Neural cell (in vitro differentiated cells): Measurements from ENCODE around the gene ZNF41. TPM values are rescaled to one million over a fixed set of nuclear protein-coding genes. Genes with fewer than 3 reads are reported as not detected.

Experiments
- H2AFZ ChIP-seq: fragments of 200-600, 300-800 bp; sonication (generic), shearing (Covaris generic); 2 replicates; pipeline ENCODE4 v1.6.0; 2014; ENCODE audit warnings: low read depth, mild to moderate bottlenecking, antibody characterized with exemption, low read length, moderate library complexity
- H3F3A ChIP-seq: fragments of 200-600 bp; shearing (Covaris generic); 2 replicates; pipeline ENCODE4 v1.6.1; 2016; ENCODE audit warnings: mild to moderate bottlenecking, moderate library complexity, mixed read lengths, antibody characterized with exemption, low read length; ENCODE audit not compliant: insufficient read depth, poor library complexity, severe bottlenecking
- H3K27ac ChIP-seq: fragments of 200-600, 300-800 bp; sonication (generic), shearing (Covaris generic); 2 replicates; pipeline ENCODE4 v1.5.1; 2014; ENCODE audit warnings: mild to moderate bottlenecking, low read length, moderate library complexity
- H3K27me3 ChIP-seq: fragments of 300-800, 200-600 bp; sonication (generic), shearing (Covaris generic); 2 replicates; pipeline ENCODE4 v1.6.0; 2014; ENCODE audit warnings: mild to moderate bottlenecking, low read depth, low read length, moderate library complexity; ENCODE audit not compliant: insufficient read depth
- H3K36me3 ChIP-seq: fragments of 300-800, 200-600 bp; sonication (generic), shearing (Covaris generic); 2 replicates; pipeline ENCODE4 v1.5.1; 2014; ENCODE audit warnings: mild to moderate bottlenecking, antibody characterized with exemption, low read length, moderate library complexity; ENCODE audit not compliant: insufficient read depth
- H3K4me2 ChIP-seq: fragments of 300-800, 200-600 bp; sonication (generic), shearing (Covaris generic); 2 replicates; pipeline ENCODE4 v1.6.0; 2014; ENCODE audit warnings: mild to moderate bottlenecking, low read length
- H3K4me3 ChIP-seq: fragments of 300-800, 200-600 bp; sonication (generic), shearing (Covaris generic); 2 replicates; pipeline ENCODE4 v1.5.1; 2014; ENCODE audit warnings: mild to moderate bottlenecking, low read length, moderate library complexity
- H3K79me2 ChIP-seq: fragments of 200-600 bp; shearing (Covaris generic); replicated peaks from 2 replicates; pipeline ENCODE4 v1.6.0; 2014; ENCODE audit warnings: mild to moderate bottlenecking, low read length, moderate library complexity; ENCODE audit not compliant: insufficient read depth
- H3K9ac ChIP-seq: fragments of 300-800, 200-600 bp; sonication (generic), shearing (Covaris generic); 2 replicates; pipeline ENCODE4 v1.6.1; 2016; ENCODE audit warnings: mild to moderate bottlenecking, low read length, mixed read lengths
- H3K9me2 ChIP-seq: fragments of 200-600 bp; shearing (Covaris generic); 2 replicates; pipeline ENCODE4 v1.6.1; 2016; ENCODE audit warnings: mild to moderate bottlenecking, low read length, mixed read lengths; ENCODE audit not compliant: insufficient read depth
- H3K9me3 ChIP-seq: fragments of 200-600, 300-800 bp; sonication (generic), shearing (Covaris generic); 2 replicates; pipeline ENCODE4 v1.6.1; 2016; ENCODE audit warnings: mild to moderate bottlenecking, mixed run types, low read length, moderate library complexity, mixed read lengths
- H4K20me1 ChIP-seq: fragments of 200-600 bp; shearing (Covaris generic); 2 replicates; pipeline ENCODE4 v1.6.1; 2016; ENCODE audit warnings: mild to moderate bottlenecking, mixed run types; ENCODE audit not compliant: insufficient read depth
- EP300 ChIP-seq: fragments of 450-650 bp; conservative IDR thresholded peaks from 2 replicates; pipeline ENCODE4 v1.6.1; 2014; ENCODE audit warnings: antibody characterized with exemption, mild to moderate bottlenecking, moderate library complexity; ENCODE audit not compliant: poor library complexity, severe bottlenecking
- EZH2 ChIP-seq: fragments of 200-600, 300-800 bp; shearing (Covaris generic), sonication (generic); IDR thresholded peaks from 2 replicates; pipeline ENCODE4 v1.6.1; 2014; ENCODE audit warnings: antibody characterized with exemption, low read length, borderline replicate concordance, mild to moderate bottlenecking; ENCODE audit not compliant: insufficient read depth, poor library complexity, severe bottlenecking
- MXI1 ChIP-seq: fragments of 450-650 bp; conservative IDR thresholded peaks from 2 replicates; pipeline ENCODE4 v1.6.1; 2014; ENCODE audit warnings: antibody characterized with exemption, mild to moderate bottlenecking; ENCODE audit not compliant: poor library complexity, severe bottlenecking
- RAD21 ChIP-seq: fragments of 450-650 bp; conservative IDR thresholded peaks from 2 replicates; pipeline ENCODE4 v1.6.1; 2014; ENCODE audit warnings: antibody characterized with exemption, mild to moderate bottlenecking, moderate library complexity
- SMC3 ChIP-seq: fragments of 450-650 bp; conservative IDR thresholded peaks from 2 replicates; pipeline ENCODE4 v1.6.1; 2014; ENCODE audit warnings: antibody characterized with exemption, mild to moderate bottlenecking, moderate library complexity; ENCODE audit not compliant: poor library complexity
- TAF1 ChIP-seq: IDR thresholded peaks from 2 replicates; pipeline ENCODE4 v1.6.1; 2012; ENCODE audit warnings: low read depth
- polyA plus RNA-seq: library from polyadenylated mRNA; depleted of rRNA; stranded (reverse); fragments of >200 nt; gene quantifications from 2 replicates; pipeline ENCODE4 v1.2.3, GENCODE V29; 2014
- TF ChIP-seq, protein P1 (sequence below): fragments of 450-650 bp; IDR thresholded peaks from 2 replicates; pipeline ENCODE4 v1.5.1; 2014; ENCODE audit warnings: antibody characterized with exemption, mild to moderate bottlenecking, moderate library complexity; ENCODE audit not compliant: poor library complexity, severe bottlenecking
- TF ChIP-seq, protein P2 (sequence below): IDR thresholded peaks from 2 replicates; pipeline ENCODE4 v1.6.1; 2012; ENCODE audit warnings: borderline replicate concordance

The ZNF41 gene
- polyA plus RNA-seq, 1 donor from 2014 or later = 7.9 TPM

DNA sequence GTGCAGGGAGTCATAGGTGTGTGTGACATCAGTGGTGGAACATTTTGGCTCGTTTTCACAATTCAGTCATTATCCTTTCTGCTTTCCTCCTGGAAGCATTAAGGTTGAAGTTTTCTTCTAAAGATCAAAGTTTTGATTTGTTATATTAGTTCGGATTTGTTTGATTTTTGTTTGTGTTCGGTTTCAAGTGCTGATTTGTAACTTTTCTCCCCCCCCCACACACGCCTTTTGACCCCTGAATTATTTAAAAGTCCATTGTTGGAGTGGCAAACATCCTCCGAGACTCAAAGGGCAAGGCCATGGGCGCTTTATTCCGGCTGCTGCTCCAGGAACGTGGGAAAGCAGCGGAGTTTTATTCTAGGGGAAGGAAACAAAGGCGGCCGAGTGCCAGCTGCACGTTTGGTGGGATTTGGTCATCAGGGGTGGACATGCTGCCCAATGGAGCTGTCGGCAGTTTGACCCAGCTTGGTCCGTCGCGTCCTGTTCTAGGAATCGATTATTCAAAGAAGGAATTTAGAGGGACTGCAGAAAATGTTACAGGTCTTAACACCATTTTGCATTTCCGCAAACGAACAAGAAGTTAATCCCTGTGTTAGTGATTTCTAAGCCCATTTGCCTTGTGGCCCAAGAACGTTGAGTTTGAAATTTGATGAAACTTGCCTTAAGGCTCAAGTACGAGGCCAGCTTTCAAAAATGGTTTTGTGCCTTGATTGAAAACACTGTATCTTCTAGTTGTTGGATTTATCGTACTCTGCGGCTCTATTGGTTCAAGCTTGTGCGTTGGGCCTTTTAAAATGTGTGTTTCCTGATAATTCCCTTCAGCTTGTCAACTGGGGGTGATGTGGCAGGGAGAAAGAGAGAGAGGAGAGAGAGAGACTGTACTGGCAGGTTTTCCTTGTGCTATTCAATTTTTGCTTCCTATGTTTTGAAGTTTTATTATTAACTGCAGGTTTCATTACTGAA, 565 bp upstream of the ZNF41 start:
- Histone ChIP-seq H3K36me3 (no peaks in the 10 kb centered on the region), H3K4me3 (peak overlapping the region; percentile 72), H3K27ac (peak overlapping the region; percentile 79), H2AFZ (no peak overlapping the region), H3K79me2 (peaks cover 7% of the 10 kb centered on the region), H4K20me1 (no peaks in the 10 kb centered on the region), H3K9me3 (no peaks in the 10 kb centered on the region), H3K9me2 (no peaks in the 10 kb centered on the region), H3K9ac (peak overlapping the region; percentile 78), H3K27me3 (no peaks in the 10 kb centered on the region), H3K4me2 (peak overlapping the region; percentile 62), H3F3A (no peaks in the 10 kb centered on the region)
- no peak for TF ChIP-seq EZH2
- TF ChIP-seq TAF1 = no peak
- no peak for TF ChIP-seq MXI1
- TF ChIP-seq EP300 = no peak
- no peak for TF ChIP-seq RAD21
- TF ChIP-seq, protein P1, sequence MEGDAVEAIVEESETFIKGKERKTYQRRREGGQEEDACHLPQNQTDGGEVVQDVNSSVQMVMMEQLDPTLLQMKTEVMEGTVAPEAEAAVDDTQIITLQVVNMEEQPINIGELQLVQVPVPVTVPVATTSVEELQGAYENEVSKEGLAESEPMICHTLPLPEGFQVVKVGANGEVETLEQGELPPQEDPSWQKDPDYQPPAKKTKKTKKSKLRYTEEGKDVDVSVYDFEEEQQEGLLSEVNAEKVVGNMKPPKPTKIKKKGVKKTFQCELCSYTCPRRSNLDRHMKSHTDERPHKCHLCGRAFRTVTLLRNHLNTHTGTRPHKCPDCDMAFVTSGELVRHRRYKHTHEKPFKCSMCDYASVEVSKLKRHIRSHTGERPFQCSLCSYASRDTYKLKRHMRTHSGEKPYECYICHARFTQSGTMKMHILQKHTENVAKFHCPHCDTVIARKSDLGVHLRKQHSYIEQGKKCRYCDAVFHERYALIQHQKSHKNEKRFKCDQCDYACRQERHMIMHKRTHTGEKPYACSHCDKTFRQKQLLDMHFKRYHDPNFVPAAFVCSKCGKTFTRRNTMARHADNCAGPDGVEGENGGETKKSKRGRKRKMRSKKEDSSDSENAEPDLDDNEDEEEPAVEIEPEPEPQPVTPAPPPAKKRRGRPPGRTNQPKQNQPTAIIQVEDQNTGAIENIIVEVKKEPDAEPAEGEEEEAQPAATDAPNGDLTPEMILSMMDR = no peak
- TF ChIP-seq, protein P2, sequence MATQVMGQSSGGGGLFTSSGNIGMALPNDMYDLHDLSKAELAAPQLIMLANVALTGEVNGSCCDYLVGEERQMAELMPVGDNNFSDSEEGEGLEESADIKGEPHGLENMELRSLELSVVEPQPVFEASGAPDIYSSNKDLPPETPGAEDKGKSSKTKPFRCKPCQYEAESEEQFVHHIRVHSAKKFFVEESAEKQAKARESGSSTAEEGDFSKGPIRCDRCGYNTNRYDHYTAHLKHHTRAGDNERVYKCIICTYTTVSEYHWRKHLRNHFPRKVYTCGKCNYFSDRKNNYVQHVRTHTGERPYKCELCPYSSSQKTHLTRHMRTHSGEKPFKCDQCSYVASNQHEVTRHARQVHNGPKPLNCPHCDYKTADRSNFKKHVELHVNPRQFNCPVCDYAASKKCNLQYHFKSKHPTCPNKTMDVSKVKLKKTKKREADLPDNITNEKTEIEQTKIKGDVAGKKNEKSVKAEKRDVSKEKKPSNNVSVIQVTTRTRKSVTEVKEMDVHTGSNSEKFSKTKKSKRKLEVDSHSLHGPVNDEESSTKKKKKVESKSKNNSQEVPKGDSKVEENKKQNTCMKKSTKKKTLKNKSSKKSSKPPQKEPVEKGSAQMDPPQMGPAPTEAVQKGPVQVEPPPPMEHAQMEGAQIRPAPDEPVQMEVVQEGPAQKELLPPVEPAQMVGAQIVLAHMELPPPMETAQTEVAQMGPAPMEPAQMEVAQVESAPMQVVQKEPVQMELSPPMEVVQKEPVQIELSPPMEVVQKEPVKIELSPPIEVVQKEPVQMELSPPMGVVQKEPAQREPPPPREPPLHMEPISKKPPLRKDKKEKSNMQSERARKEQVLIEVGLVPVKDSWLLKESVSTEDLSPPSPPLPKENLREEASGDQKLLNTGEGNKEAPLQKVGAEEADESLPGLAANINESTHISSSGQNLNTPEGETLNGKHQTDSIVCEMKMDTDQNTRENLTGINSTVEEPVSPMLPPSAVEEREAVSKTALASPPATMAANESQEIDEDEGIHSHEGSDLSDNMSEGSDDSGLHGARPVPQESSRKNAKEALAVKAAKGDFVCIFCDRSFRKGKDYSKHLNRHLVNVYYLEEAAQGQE = no peak
- TF ChIP-seq SMC3 = no peak

DNA sequence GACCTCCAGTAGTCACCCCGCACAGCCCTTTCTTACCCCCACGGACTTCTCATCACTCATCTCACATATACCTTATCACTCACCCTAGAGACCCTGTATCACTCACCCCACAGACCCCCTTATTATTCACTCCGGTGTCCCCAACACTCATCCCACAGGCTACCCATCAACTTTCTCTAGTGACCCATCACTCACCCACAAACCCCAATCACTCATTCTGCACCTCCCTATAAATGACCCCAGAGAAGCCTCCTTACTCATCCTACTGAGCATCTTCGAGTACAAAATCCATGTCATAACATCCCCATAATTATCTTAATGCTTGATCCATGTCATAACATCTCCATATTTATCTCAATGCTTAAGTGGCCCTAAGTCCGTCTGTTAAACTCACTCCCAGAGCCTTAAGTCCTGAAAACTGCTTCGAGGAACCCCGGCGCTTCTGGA, 934 bp downstream of the ZNF41 start:
- Histone ChIP-seq H3K36me3 (no peaks in the 10 kb centered on the region), H3F3A (no peaks in the 10 kb centered on the region), H3K9me3 (no peaks in the 10 kb centered on the region), H3K4me2 (peak overlapping the region; percentile 68), H3K4me3 (peak overlapping the region; percentile 72), H4K20me1 (no peaks in the 10 kb centered on the region), H3K27ac (peak overlapping the region; percentile 79), H3K9ac (peak overlapping the region; percentile 78), H2AFZ (no peak overlapping the region), H3K79me2 (peaks cover 7% of the 10 kb centered on the region), H3K9me2 (no peaks in the 10 kb centered on the region), H3K27me3 (no peaks in the 10 kb centered on the region)
- TF ChIP-seq RAD21 = peak; percentile 30
- TF ChIP-seq, protein P2 = no peak
